Esophagus squamous epithelium (tissue), 4 donors: ENCODE data around the gene STMP1.

Experiments
- POLR2A ChIP-seq, 4 donors: fragments of 450-650 bp; IDR thresholded peaks; one replicate each; pipeline ENCODE4 v1.6.1; 2017; ENCODE audit warnings: antibody characterized with exemption in 4 of 4, mild to moderate bottlenecking in 4 of 4, moderate library complexity in 3 of 4
- TF ChIP-seq, protein P1 (sequence below), 6 experiments: fragments of 450-650 bp in 4 of 6; fragments of 200-600 bp in 2 of 6; sonication (generic) in 2 of 6; IDR thresholded peaks; one replicate each; pipeline ENCODE4 v1.5.1; 2016 to 2019; ENCODE audit warnings: antibody characterized with exemption in 6 of 6, mild to moderate bottlenecking in 4 of 6, moderate library complexity in 4 of 6

DNA sequence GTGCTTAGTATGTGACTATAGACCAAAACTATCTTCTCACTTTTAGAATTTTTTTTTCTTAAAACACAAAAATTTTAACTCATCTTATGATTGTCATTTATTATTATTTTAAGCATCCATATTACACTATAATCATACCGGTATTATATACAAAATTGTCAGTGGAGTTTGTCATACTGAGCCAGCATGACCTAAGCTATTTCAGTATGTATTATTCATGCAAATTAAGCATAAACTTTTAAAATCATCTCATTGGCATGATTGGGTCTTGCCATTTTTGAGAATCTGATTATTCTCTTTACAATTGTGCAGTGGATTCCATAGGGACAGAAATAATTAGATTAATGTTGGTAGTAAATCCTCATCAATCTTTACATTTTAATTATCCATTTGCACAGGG, 46.2 kb upstream of the STMP1 start:
- TF ChIP-seq, protein P1, sequence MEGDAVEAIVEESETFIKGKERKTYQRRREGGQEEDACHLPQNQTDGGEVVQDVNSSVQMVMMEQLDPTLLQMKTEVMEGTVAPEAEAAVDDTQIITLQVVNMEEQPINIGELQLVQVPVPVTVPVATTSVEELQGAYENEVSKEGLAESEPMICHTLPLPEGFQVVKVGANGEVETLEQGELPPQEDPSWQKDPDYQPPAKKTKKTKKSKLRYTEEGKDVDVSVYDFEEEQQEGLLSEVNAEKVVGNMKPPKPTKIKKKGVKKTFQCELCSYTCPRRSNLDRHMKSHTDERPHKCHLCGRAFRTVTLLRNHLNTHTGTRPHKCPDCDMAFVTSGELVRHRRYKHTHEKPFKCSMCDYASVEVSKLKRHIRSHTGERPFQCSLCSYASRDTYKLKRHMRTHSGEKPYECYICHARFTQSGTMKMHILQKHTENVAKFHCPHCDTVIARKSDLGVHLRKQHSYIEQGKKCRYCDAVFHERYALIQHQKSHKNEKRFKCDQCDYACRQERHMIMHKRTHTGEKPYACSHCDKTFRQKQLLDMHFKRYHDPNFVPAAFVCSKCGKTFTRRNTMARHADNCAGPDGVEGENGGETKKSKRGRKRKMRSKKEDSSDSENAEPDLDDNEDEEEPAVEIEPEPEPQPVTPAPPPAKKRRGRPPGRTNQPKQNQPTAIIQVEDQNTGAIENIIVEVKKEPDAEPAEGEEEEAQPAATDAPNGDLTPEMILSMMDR (IDR thresholded peaks at IDR 0.05), result no peak
- no peak for TF ChIP-seq POLR2A (IDR thresholded peaks at IDR 0.05)
